ENCODE data around the gene KCNK1. TPM values are rescaled to one million over a fixed set of nuclear protein-coding genes. Genes with fewer than 3 reads are reported as not detected.

Gene KCNK1
- total and polyA plus RNA-seq, 2 of the 13 experiments (the other 11 are each of a cell fraction or from before 2014, with no cell fraction given), result not detected

GRCh38 chr1:233675893-233676292 is 62.0 kb downstream of the KCNK1 start (continued):
- TF ChIP-seq, protein P1, sequence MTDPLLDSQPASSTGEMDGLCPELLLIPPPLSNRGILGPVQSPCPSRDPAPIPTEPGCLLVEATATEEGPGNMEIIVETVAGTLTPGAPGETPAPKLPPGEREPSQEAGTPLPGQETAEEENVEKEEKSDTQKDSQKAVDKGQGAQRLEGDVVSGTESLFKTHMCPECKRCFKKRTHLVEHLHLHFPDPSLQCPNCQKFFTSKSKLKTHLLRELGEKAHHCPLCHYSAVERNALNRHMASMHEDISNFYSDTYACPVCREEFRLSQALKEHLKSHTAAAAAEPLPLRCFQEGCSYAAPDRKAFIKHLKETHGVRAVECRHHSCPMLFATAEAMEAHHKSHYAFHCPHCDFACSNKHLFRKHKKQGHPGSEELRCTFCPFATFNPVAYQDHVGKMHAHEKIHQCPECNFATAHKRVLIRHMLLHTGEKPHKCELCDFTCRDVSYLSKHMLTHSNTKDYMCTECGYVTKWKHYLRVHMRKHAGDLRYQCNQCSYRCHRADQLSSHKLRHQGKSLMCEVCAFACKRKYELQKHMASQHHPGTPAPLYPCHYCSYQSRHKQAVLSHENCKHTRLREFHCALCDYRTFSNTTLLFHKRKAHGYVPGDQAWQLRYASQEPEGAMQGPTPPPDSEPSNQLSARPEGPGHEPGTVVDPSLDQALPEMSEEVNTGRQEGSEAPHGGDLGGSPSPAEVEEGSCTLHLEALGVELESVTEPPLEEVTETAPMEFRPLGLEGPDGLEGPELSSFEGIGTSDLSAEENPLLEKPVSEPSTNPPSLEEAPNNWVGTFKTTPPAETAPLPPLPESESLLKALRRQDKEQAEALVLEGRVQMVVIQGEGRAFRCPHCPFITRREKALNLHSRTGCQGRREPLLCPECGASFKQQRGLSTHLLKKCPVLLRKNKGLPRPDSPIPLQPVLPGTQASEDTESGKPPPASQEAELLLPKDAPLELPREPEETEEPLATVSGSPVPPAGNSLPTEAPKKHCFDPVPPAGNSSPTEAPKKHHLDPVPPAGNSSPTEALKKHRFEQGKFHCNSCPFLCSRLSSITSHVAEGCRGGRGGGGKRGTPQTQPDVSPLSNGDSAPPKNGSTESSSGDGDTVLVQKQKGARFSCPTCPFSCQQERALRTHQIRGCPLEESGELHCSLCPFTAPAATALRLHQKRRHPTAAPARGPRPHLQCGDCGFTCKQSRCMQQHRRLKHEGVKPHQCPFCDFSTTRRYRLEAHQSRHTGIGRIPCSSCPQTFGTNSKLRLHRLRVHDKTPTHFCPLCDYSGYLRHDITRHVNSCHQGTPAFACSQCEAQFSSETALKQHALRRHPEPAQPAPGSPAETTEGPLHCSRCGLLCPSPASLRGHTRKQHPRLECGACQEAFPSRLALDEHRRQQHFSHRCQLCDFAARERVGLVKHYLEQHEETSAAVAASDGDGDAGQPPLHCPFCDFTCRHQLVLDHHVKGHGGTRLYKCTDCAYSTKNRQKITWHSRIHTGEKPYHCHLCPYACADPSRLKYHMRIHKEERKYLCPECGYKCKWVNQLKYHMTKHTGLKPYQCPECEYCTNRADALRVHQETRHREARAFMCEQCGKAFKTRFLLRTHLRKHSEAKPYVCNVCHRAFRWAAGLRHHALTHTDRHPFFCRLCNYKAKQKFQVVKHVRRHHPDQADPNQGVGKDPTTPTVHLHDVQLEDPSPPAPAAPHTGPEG (CRISPR knock-in tag; IDR thresholded peaks at IDR 0.05), result no peak
- no peak for TF ChIP-seq KLF12 (CRISPR knock-in tag; IDR thresholded peaks at IDR 0.05; ENCODE audit: borderline replicate concordance)

DNA sequence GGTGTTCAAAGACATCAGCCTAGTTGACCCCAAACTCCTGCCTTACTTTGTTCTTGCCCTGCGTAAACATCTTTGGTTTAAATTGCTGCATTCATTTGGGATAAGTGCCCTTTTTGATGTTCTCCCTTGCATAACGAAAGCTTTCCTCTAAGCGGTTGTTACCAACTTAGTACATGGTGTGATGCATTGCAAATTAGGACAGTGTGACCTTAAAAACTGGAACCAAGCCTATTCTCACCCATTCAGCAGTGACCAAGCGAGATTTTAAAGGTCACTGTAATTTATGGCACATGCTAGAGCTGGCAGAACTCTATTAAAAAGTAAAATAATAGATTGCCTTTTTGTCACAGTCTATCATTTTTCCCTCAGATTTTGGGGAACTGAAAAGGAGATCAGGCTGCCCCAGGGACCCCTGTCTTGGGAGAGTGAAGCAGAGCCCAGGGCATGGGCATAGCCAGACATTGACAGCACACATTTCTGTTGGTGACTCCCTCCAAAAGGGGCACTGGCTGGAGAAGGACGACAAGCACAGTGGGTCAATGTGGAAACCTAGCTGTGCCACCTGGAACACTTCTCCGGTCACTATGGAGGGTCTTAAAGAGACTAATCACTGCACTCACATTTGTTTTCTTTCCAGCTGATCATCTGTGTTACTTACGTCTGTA is 63.9 kb downstream of the KCNK1 start:
- no peaks in the 10 kb centered on the region; the same call in 1 of the 2 replicates for H3K4me1 ChIP-seq (ENCODE audit: insufficient read depth, low read length)
- H3K79me2 ChIP-seq (ENCODE audit: insufficient read depth, low read length), result no peaks in the 10 kb centered on the region
- no peaks in the 10 kb centered on the region for H3K9me3 ChIP-seq (ENCODE audit: low read length)
- no peak overlapping the region for H3K4me2 ChIP-seq (ENCODE audit: low read depth, low read length)
- intact Hi-C loops (cut with micrococcal nuclease; ENCODE audit: unreplicated experiment) (no loop called here), in situ Hi-C loops (cut with HindIII; ENCODE audit: extremely low pct_ligation_motif_present, low pct_unique_long_range_greater_than_20kb) (no loop called here)
- ChIA-PET CTCF (ENCODE audit: low intra/inter-chr PET ratio, low total read pairs) (no interaction called here), POLR2A (no interaction called here)
- H3K4me3 ChIP-seq (replicated peaks in 1 of 3; ENCODE audit: insufficient read depth in 1 of 3, low read depth in 2 of 3, low read length in 3 of 3), result no peak overlapping the region
- ATAC-seq, result no peak
- H3K27me3 ChIP-seq (ENCODE audit: control insufficient read depth in 1 of 2, insufficient read depth in 2 of 2, low read length in 2 of 2), result no peaks in the 10 kb centered on the region
- DNase-seq (ENCODE audit: low spot score), result no peak
- H3K27ac ChIP-seq (ENCODE audit: extremely low read length, insufficient read depth, low read length), result no peak overlapping the region
- H4K20me1 ChIP-seq (ENCODE audit: insufficient read depth, low read length), result no peaks in the 10 kb centered on the region
- H3K9ac ChIP-seq (ENCODE audit: insufficient read depth, low read depth, low read length), result no peak overlapping the region
- BruUV-seq (replicated peaks), result no TSS peak
- 22% methylated on average over 7 of the region's 7 CpGs for WGBS (ENCODE audit: low lambda C conversion rate)
- TF ChIP-seq TRIM24 (CRISPR knock-in tag; IDR thresholded peaks at IDR 0.05) (no peak), PLSCR1 (CRISPR knock-in tag; IDR thresholded peaks at IDR 0.05; ENCODE audit: borderline replicate concordance) (no peak), ZNF557 (CRISPR knock-in tag; IDR thresholded peaks at IDR 0.05) (no peak)
- no peaks in the 10 kb centered on the region for H3K36me3 ChIP-seq (replicated peaks in 1 of 2; ENCODE audit: control insufficient read depth in 1 of 2, insufficient read depth in 2 of 2, low read length in 2 of 2)
- FAIRE-seq, result no peak
- H2AFZ ChIP-seq (ENCODE audit: low read length), result no peak overlapping the region
